GM21576 (cell line): ENCODE measurements around the gene CCDC85C.

ENCODE experiments used
- ATAC-seq: cut with Tn5 transposase; IDR thresholded peaks from one replicate; pipeline ENCODE4 v1.9.1; 2021; ENCODE audit warnings: mild to moderate bottlenecking, moderate library complexity; ENCODE audit not compliant: unreplicated experiment

The CCDC85C gene

DNA sequence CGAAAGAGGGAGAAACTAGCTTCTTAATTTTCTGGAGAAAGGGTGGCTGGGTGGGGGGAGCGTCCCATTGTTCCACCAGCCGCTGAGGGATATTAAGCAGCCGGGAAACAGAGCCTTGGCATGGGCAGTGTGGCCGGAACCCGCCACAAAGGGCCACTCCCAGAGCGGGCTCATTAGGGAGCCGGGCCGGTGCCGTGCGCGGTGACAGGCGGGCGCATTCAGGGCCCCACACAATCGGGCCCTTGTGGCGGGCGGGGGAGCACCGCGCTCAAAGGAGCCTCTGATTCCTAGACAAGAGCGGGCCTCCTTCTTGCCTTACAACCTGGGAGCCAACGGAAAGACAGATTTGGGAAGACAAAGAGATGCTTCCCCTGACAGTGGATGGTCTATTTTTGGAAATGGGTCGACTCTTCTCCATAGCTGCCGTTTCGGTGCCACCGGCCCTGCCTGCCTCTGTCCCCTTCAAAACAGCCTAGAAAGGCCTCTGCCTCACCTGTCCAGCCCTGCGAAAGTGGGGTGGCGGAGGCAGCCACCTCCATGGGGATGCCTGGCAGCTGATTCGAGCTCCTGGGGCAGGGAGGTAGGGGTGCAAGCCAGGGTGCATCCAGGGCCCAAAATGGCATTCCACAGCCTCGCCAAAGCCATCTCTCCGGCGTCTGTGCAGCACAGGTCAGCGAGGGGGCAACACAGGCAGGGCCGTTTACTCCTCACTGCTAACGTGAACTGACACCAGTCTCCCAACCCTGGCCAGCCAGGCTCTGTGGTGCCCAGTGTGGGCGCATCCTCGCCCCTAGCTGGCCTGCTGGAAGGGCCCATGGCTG, 10.9 kb downstream of the CCDC85C start:
- ATAC-seq, result no peak

- ATAC-seq, result no peak
These were observed 11.6 kb downstream of the CCDC85C start for GRCh38 chr14:99592394-99592793.

GRCh38 chr14:99590746-99591555, 13.1 kb downstream of the CCDC85C start:
- no peak for ATAC-seq

- no peak for ATAC-seq
These were observed 14.1 kb downstream of the CCDC85C start for GRCh38 chr14:99589651-99590530.

DNA sequence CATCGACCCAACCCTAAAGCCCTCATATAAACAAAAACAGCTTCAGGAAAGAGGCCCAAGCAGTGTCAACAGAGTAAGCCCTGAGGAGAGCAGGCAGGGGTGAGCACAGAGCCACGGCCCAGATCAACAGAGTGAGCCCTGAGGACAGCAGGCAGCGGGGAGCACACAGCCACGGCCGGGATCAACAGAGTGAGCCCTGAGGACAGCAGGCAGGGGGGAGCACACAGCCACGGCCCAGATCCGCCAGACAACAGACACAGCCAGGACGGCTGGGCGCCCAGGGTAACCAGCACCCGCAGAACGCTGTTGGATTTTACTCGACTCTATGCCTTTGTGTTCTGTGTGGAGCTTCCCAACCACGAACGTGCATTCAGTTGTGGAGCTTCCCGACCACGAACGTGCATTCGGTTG, 15.0 kb downstream of the CCDC85C start:
- no peak for ATAC-seq

DNA sequence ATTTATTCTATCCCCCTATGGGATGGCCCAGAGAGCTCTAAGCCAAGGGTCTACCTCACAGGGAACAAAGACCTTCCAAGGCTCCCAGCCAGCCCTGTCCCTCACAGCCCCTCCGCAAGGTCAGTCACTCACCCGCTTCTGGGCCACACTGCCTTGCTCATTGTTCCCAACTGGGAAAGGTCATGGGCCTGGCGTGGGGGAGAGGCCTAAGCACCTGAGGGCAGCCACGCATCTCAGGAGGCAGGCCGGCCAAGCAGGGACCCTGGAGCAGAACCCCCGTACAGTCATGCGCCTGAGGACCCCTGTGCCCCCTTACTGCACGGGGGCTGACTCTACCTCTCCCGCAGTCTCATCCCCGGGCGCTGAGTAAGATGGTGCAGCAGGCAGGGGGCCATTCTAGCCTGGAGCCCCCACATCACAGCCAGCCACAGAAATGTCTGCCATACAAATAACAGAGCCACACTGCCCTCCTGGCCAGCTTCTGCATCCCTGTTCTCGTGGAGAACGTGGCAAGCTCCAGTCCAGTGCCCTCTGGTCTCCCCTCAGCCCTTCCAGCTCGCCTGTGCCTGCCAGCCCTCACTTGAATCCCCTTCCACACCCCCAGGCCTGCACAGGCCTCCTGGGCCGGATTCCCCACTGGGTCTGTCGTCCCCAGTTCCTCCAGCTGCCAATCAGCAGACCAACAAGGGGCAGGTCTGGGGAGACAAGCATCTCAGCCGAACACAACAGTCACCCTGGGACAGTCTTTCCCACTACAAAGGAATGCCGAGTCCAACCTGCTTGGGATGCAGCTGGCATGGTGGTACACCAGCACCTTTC, 16.3 kb downstream of the CCDC85C start:
- ATAC-seq, result no peak

DNA sequence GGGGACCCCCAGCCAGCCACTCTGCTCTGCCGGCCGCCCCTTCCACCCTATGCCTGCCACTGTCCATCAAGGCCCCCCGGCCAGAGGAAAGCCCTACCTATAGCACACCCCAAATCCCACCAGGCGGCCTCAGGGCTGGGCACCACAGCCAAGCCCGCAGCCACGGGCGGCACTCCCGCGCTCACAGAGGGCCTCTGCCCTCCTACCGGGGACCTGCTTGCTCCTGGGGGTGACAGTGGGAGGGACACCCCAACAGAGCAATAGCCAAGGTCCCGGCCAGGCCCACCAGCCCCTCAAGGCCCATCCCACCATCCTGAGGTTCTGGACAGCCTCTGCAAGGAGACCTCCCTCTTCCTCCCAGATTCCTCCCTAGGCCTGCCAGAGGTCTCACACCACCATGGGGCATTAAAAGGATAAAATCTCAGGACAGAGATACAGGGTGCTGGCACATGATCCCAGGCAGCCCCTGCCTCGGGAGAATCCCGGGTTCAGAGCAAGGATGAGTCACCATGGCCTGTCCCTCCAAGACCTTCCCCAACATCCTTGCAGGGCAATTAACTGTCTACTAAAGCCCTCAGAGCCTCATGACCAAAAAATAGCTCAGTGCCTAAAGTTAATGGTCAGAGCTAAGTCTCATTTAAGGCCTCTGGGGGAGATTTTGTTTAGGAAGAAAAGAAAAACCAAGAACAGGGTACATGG, 17.1 kb downstream of the CCDC85C start:
- no peak for ATAC-seq

DNA sequence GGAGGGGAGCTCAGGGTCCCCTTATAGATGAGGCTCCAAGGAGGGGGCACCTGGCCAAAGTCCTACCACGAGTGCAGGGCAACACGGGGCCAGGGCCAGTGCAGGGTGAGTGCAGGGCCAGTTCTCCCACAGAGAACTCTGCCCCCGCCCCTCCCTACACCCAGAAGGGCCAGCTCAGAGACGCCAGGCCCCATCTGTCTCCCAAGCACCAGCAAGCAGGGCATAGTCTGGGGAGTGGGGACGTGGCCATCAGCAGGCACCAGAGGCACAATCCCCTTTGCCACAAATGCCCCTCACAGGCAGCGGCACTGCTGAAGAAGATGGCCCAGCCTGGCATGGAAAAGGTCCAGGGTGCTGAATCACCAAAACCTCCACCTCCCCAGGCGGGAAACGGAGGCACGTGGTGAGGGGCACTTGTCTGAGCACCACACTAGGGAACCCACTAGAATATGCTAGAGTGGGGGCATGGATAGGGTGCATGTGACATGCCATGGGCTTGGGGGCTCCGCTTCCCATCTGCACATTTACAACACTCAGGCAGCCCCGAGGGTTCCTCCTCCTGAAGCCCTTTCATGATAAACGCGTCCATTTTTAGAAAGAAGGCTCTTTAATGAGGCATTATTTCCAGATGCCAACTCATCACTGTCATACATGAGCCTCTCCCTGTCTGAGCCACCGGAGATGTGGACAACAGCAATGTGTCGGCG, 17.8 kb downstream of the CCDC85C start:
- no peak for ATAC-seq

GRCh38 chr14:99584823-99585222, 19.2 kb downstream of the CCDC85C start:
- ATAC-seq, result no peak

DNA sequence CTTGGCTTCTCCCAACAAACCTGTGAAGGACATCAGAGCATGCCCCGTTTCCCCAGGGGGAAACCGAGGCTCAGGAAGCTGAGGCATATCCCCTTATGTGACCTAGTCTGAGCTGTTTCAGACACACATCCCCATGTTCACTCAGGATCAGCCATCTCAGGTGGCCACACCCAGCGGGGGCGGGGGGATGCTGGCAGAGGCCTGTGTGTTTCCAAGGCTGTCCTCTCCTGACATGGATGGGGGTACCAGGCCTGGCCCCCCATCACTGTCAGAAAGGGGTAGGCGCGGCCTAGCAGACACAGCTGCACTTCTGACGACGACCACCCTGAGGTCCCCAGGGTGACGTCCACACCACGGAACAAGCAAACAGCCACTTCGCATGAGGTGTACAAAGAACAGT, 22.1 kb downstream of the CCDC85C start:
- no peak for ATAC-seq

GRCh38 chr14:99581374-99581773, 22.6 kb downstream of the CCDC85C start:
- ATAC-seq, result no peak

DNA sequence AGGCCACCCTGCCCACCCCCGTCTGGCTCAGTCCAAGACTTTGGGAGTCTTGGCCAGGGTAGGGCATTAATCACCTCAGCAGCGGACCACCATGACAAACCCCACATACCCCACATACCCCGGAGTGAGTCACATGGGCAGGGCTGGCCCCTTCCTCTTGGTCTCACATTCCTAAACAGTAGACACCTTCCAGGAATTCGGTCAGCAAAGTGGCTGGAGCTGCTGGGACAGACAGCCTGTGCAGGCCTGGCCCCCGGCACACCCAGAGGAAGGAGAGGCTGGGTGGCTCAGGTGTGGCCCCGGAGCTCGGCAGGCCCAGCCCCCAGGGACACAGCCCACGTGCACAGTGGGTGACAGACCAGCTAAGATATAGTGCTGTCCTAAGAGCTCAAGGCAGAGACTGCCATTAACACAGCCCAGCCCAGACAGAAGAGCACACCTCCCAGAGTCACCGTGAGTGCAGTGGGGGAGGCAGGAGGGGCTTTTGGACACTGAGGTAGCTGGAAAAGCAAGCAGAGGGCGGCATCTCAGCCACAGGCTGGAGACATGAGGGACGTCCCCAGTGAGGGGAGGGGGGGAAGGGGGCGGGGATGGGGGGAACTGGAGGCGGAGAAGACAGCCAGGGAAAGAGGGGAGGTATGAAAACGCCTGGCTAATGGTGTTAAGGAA, 24.0 kb downstream of the CCDC85C start:
- no peak for ATAC-seq

- no peak for ATAC-seq
These were observed 24.7 kb downstream of the CCDC85C start for GRCh38 chr14:99579120-99579836.

GRCh38 chr14:99578541-99579101, 25.4 kb downstream of the CCDC85C start:
- ATAC-seq, result no peak

DNA sequence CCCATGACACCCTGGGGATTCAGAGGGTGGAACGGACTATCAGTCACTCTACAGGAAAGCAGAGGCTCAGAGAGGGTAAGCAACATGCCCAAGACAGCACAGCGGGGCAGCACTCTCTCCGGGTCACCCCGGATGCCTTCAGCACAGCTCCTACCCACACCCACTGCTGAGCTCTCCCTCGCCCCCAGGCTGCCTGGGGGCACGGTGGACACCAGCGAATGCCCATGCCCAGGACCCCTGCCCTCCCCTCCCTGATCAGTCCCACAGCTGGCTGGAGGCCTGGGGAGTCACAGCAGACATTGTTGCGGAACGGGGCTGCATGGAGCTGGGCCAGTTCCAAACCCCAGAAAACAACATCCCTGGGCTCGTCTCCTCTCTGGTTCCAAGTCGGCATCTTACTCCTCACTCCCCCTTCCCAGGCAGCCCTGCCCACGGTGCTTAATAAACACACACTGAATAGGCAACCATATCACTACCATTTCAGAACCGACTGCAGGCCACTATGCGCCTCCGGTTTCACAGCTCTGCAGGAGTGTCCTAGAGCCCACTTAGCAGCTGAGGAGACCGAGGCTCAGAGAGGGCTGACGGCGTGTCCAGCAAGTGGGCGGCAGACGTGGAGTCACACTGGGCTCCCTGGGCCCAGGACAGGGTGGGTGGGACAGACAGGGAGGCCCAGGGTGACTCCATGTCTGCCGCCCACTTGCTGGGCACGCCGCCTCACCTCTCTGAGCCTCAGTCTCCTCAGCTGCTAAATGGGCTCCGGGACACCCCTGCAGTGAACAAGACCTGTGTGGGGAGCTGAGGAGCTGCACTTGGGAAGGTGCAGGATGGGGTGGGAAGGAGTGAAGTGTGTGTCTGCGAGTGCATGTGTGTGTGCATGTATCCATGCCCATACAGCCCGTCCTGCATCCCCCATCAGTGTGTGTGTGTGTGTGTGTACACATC, 27.0 kb downstream of the CCDC85C start:
- ATAC-seq, result no peak

DNA sequence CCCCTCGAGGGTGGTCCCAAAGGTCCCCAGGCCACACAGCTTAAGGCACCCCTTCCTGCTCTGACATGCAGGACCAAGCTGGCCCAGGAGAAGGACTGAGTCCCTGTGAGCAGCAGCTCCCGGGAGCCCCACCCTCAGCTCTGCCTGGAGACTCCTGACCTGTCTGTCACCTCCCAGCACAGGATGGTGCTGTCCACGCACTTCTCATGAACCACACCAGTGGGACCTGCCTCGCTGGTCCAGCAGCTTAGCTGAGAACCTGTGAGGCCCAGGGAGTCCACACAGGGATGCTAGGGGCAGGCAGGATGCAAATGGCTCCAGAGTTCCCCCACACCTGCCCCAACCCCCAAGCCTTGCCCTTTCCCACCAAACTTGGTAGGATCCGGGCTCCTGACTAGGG, 27.7 kb downstream of the CCDC85C start:
- no peak for ATAC-seq
